HCT116 (cell line): ENCODE results near the gene ELK4.

ENCODE experiments used
- ATF3 ChIP-seq: IDR thresholded peaks from 2 replicates; pipeline ENCODE4 v1.6.1; 2012
- CTCF ChIP-seq, 3 experiments: fragments of 200-600 bp in 1 of 3; sonication (generic) in 1 of 3; IDR thresholded peaks in 2 of 3; conservative IDR thresholded peaks in 1 of 3; 2 replicates each; pipeline ENCODE4 v1.5.1; 2012 to 2017; ENCODE audit warnings: low read depth in 2 of 3, low read length in 2 of 3, antibody characterized with exemption in 1 of 3, borderline replicate concordance in 1 of 3, control low read depth in 1 of 3, mild to moderate bottlenecking in 1 of 3, mixed read lengths in 1 of 3, mixed run types in 1 of 3, moderate library complexity in 1 of 3; ENCODE audit not compliant: insufficient read depth in 1 of 3
- JUND ChIP-seq: IDR thresholded peaks from 2 replicates; pipeline ENCODE4 v1.6.1; 2012
- MAX ChIP-seq: IDR thresholded peaks from 2 replicates; pipeline ENCODE4 v1.6.1; 2012
- POLR2A ChIP-seq: IDR thresholded peaks from 2 replicates; pipeline ENCODE4 v1.7.0; 2011; ENCODE audit warnings: borderline replicate concordance; ENCODE audit not compliant: insufficient read depth, insufficient read length; ENCODE audit errors: extremely low read depth
- POLR2AphosphoS5 ChIP-seq: IDR thresholded peaks from 2 replicates; pipeline ENCODE4 v1.6.1; 2011; ENCODE audit warnings: mild to moderate bottlenecking, low read depth, low read length, moderate library complexity
- SP1 ChIP-seq: IDR thresholded peaks from 2 replicates; pipeline ENCODE4 v1.6.1; 2012; ENCODE audit warnings: low read depth
- SRF ChIP-seq: IDR thresholded peaks from 2 replicates; pipeline ENCODE4 v1.6.1; 2012; ENCODE audit warnings: low read depth
- YY1 ChIP-seq: IDR thresholded peaks from 2 replicates; pipeline ENCODE4 v1.6.1; 2011; ENCODE audit warnings: low read length, low read depth, moderate library complexity, mild to moderate bottlenecking; ENCODE audit not compliant: insufficient replicate concordance; ENCODE audit errors: extremely low read depth
- ZBTB33 ChIP-seq: IDR thresholded peaks from 2 replicates; pipeline ENCODE4 v1.6.1; 2011; ENCODE audit warnings: mild to moderate bottlenecking, low read length, moderate library complexity; ENCODE audit not compliant: insufficient replicate concordance; ENCODE audit errors: extremely low read depth

GRCh38 chr1:205572421-205572820 lies 59.4 kb downstream of the ELK4 start:
- TF ChIP-seq CTCF (IDR thresholded peaks at IDR 0.05 in 2 of 3, conservative IDR thresholded peaks at IDR 0.05 in 1 of 3; ENCODE audit: borderline replicate concordance in 1 of 3, insufficient read depth in 1 of 3, low read depth in 2 of 3, low read length in 2 of 3) (no peak), ZBTB33 (no peak), SRF (no peak), POLR2A (no peak), MAX (no peak), YY1 (no peak), JUND (no peak), POLR2AphosphoS5 (no peak), SP1 (no peak), ATF3 (no peak)
